A204.1 (cell line): ENCODE data around the gene CHRNA4.

Experiments used
- FAIRE-seq: peaks from 2 replicates; lab custom pipeline; 2012; peaks lifted over from hg19 to GRCh38; lab: Jason Lieb, UNC

CHRNA4 gene

DNA sequence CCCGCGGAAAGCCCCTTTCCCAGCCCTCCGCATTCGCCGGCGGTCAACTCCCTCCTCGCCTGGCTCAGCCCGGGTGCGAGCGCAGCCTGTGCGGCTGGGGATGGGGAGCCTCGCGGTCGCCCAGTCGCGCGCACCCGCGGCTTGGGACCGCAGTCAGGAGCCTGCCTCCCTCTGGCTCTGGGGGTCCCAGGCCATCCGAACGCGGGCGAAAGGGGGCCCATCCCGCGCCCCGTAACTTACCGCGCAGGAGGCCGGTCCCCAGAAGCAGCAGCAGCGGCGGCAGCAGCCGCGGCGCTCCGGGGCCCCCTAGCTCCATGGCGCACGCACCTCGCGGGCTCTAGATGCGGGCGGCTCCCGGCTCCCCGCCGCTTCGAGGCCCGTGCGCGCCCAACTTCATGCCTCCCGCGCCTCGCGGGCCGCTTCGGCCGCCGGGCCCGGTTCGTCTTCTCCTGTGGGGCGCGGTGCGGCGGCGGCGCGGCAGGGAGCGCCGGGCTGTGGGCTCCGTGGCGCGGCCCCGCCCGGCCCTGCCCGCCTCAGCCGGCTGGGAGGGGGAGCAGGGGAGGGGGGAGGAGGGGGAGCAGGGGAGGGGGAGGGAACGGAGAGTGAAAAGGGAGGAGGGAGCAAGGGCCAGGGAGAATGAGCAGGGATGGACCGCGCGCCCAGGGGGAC is at the start of gene CHRNA4:
TSS of gene CHRNA4 (minus strand) at position 500 of the 669 bp plus-strand sequence. CDS start at position 316, 184 bp downstream.
- no peak for FAIRE-seq

DNA sequence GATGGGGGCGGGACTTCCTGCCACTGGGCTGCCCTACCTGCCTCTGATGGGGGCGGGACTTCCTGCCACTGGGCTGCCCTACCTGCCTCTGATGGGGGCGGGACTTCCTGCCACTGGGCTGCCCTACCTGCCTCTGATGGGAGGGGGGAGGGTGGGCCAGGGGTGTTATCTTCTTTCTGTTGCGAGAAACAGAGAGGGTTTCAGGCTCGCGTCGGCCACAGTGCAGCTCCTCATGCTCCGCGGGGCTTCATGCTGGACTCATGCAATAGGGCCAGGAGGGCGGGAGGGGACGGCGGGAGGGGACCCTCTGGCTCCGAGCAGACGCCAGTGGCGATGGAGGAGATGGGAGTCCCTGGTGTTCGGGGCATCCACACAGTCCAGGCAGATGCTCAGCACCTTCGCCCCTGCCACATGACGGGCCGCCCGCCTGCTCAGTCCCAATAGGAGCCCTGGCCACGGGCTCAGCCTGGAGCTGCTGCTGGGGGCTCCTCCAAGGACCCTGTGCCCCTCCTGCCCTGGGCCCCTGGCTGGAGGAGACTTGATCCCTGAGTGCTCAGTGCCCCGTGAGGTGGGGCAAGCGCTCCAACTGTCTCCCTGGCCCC is 48.8 kb upstream of the CHRNA4 start:
- FAIRE-seq = no peak

DNA sequence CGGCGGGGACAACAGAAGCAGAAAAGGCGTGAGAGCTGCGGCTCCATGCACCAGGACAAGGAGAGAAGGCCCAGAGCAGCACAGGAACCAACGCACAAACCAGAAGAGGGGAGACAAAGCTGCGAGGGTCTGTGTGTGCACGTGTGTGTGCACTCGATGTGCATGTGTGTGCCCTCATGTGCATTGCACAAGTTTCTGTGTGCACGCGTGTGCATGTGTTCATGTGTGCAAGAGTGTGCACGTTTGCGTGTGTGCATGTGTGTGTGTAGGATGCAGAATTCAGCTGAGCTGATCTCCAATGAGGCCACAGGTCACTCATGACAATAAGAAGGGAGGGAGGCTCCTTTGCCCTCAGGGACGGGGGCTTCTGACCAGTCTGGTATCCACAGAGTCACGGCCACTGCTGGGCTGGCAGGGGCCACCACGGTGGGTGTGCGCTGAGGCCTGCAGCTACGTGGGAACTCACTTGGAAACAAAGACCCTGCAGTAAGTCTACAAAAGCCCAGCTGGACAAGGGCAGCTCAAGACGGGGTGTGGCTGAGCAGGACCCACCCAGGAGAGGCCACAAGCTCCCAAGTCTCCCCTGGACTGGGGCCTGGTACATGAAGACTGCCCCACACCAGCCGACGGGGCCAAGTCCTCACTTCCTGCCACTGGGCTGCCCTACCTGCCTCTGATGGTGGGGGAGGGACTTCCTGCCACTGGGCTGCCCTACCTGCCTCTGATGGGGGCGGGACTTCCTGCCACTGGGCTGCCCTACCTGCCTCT is 48.1 kb upstream of the CHRNA4 start:
- no peak for FAIRE-seq

DNA sequence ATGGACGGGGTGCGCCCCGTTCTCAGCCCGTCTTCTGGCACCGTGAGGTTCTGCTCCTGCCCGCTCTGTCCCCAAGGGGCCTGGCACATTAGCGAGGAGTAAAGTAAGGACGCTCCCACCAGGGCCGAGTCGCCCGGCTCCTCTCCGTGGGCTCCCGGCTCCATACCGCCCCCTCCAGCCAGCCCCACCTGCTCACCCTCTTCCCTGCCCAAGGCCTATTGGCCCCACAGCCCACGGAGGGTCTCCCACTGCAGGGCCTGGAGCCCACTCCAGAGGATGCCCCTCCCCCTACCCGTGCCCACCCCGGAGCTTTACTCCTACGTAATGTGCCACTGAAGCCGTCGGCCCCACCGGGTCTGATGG is 47.5 kb upstream of the CHRNA4 start:
- FAIRE-seq = no peak

DNA sequence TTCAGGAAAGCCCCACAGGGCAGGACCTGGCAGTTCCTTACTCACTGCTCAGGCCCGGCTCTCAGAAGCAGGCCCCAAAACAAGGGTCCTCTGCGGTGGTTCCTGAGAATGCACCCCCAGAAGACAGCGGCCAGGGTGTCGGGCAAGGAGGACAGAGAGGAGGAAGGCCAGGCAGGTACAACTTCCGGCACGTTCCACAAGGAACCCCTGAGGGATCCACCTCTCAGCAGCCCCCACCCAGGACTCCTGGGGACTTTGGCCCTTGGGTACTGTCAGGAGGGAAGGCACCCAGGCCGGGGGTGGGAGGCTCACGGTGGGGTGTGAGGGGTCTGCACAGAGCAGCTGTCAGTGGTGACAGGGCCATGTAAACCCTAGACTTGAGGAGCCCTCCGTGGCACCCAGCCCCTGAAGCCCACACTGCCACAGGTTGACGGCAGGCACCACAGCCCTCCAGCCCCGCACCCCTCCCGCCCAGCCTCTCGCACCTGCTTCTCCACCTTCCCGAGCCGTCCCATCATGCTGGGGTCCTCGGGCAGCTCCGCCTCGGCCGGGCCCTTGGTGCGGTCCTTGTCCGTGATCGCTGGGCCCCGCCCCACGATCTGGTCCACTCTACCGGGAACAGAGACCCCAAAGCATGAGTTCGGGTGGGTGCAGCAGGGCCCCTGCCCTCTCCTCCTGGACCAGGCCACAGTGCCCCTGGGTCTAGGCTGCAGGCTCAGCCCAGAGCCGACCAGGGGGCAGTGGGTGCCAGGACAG is 47.0 kb upstream of the CHRNA4 start:
- no peak for FAIRE-seq

DNA sequence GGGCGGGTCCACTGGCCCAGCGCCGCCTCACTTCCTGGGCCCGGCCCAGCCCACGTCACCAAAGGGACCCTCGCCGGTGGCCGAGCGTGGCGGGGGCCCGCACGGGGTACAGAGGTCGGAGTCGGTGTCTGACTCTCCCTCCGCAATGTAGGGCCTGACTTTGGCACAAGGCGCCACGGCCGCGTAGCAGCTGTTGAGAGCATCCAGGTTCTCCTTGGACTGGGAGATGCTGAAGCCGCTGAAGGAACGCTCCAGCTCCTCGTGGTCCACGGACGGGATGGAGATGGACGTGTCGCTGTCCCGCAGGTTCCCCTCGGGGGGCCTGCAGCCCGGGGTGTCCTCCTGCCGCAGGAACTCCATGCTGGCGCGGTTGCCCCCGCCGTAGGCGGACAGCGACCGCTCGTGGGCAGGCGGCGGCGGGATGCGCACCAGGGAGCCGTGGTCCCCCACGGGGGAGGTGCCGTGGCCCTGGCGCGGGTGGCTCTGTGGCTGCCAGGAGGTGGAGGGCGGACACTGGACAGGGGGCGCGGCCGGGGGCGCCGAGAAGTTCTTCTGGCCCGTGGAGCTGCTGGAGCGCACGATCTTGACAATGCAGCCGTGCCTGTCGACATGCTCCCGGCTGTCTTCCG is 45.6 kb upstream of the CHRNA4 start:
- FAIRE-seq = no peak

DNA sequence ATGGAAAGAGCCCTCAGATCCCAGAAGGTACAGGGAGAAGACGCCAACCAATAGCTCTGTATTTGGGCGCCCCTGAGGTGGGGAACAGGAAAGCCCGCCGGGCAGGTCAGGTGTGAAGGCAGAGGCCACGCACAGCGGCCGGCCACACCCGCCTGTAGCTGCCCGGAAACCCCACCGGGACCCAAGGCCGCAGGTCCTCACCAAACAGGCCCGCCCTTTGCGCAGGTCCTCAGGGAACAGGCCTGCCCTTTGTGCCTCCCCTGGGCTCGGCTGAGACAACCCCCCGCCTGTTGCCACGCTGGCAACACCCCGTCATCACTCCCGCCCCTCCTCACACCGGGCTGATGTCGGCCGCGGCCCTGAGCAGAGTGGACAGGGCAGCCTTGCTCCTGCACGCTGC is 44.9 kb upstream of the CHRNA4 start:
- no peak for FAIRE-seq

DNA sequence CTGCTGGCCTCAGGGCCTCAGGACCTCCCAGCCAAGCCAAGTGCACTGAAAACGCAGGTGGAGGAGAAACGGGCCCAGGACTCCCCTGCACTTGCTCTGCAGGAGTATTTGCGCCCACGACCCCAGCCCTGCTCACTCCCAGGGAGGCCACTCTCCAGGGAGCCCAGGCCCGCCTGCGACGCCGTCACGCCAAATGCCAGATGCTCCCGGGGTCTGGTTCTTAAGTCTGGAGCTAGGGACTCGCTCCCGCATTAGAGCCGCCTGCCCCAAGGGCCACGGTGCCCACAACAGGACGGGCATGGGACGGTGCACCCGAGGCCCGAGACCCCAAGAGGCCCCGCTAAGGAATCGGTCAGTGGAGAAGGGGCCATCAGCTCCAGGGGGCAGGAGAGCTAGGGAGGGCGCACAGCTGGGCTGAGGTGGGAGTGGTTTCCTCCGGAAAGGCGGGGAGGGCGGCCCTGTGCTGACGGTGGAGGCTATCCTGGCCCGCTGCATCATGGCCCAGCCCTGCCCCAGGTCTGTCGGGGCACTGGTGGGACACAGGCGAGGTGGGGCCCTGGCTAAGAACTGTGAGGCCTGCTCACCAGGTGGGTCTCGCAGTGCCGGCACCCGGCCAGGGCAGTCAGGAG is 44.1 kb upstream of the CHRNA4 start:
- no peak for FAIRE-seq

DNA sequence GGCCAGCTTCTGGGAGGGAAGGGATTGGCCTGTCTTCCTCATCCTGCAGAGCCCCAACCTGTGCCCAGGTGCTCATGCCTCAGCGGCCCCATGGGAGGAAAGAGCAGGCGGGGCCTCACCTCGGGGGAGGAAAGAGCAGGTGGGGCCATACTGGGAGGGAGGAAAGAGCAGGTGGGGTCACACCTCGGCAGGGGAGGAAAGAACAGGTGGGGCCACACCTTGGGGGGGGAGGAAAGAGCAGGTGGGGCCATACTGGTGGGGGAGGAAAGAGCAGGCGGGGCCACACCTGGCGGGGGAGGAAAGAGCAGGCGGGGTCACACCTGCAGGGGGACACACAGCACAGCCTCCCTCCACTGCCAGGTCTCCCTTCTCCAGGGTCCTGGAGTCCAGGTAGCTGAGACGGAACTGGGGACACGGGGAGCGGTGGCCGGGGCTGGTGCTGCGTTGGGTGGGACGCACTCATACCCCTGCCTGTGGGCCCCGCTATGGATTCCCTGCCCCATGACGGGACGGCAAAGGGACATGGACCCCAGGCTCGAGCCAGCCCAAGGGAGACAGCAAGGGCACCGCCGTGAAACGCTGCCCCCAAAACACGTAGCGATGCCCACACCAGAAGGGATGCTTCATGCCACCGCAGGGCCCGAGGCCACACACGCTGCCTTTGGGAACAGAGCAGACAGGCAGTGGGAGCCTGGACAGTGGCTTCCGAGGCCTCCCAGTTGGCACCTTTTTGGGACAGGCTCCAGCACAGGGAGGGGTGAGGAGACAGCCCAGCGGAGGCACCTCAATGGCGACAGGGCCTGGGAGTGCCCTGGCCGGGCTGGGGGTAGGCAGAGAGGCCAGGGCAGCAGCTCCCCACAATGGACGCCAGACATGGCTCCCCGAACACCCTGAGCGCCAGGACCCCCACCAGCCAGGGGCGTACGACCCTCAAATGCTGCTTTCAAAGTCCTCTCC is 43.3 kb upstream of the CHRNA4 start:
- no peak for FAIRE-seq

DNA sequence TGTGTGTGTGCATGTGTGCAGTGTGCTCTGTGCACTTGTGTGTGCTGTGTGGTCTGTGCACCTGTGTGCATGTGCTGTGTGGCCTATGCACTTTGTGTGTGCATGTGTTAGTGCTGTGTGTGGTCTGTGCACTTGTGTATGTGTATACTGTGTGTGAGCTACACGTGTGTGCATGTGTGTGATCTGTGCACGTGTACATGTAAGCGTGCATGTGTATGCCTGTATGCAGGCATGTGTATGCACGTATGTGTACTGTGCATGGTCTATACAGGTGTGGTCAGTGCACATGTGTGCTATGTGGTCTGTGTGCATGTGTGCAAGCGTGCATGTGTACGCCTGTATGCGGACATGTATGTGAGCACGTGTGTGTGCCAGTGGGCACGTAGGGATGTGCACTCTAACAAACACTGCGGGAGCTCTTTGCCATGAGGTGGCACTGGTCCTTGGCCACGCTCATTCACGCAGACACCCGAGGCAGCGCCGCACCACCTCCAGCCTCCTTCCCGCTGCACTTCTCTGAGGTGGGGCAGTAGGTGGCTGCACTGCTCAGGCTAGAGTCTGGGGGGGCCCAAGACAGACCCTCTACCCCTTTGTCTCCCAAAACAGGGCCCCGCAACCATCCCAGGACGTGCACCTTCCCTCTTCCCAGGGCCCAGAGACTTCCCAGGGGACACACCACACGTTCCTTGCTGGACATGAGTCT is 42.4 kb upstream of the CHRNA4 start:
- no peak for FAIRE-seq

DNA sequence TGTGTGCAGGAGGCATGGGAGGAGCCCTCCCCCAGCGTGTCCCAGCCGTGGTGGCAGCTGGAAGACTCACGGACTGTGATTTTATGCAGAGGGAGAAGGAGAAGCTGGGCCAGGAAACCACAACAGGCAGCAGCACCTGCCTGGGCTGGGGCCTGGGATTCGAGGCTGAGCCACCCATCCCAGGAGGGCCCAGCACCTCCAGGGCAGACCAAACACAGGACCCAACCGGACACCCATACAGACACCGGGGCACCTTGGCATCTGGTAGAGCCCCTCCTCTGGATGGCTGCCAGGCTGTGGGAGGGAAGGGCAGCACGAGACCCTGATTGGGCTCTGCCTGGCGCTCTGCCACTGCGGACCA is 41.7 kb upstream of the CHRNA4 start:
- no peak for FAIRE-seq

DNA sequence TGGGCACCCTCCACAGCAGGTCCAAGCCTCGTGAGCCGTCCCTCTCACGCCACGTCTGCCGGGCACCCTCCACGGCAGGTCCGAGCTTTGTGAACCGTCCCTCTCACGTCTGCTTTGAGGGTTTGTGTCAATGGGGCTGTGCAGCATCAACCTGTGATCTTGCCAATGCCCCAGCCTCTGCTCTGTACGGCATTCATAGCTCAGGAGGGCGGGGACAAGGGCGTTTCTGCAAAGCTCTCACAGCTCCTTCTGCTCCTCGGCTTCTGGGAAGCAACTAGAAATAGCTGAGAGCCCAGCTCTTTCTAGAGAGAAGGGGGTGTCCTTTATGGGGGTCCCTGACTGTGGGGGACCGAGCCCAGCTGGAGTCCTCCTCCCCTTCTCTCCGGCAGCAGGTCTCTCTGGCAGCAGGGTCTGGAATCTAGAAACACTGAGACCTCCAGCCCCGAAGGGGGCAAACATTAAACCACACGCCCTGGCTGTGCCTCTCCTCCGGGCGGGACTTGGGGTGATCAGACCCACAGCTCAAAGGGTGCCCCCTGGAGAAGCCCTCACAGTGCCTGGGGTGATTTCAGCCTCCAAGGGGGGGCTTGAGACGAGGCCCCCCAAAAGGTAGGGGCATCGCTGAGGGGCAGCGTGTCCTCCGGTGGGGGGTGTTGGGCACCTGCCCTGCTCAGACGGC is 41.2 kb upstream of the CHRNA4 start:
- FAIRE-seq = no peak

DNA sequence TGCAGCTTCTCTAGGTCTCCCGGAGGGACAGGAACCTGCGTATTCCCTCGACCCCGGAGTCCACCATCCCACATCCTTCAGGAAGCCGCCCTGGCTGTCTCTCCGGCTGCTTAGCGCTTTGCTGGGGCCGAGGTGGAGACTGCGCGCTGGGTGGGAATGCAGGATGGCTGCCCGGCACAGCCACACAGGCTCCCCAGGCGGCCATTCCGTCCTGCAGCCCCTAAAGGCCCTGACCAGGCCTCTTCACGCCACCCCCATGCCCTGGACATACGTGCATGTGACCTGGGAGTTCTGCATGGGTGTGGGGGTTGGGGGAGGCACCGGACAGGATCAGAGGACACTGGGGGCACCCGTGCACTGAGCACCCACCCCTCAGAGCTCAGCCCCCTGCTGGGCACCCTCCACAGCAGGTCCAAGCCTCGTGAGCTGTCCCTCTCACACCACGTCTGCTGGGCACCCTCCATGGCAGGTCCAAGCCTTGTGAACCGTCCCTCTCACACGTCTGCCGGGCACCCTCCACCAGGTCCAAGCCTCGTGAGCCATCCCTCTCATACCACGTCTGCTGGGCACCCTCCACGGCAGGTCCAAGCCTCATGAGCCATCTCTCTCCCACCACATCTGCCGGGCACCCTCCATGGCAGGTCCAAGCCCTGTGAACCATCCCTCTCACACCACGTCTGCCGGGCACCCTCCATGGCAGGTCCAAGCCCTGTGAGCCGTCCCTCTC is 40.4 kb upstream of the CHRNA4 start:
- no peak for FAIRE-seq

DNA sequence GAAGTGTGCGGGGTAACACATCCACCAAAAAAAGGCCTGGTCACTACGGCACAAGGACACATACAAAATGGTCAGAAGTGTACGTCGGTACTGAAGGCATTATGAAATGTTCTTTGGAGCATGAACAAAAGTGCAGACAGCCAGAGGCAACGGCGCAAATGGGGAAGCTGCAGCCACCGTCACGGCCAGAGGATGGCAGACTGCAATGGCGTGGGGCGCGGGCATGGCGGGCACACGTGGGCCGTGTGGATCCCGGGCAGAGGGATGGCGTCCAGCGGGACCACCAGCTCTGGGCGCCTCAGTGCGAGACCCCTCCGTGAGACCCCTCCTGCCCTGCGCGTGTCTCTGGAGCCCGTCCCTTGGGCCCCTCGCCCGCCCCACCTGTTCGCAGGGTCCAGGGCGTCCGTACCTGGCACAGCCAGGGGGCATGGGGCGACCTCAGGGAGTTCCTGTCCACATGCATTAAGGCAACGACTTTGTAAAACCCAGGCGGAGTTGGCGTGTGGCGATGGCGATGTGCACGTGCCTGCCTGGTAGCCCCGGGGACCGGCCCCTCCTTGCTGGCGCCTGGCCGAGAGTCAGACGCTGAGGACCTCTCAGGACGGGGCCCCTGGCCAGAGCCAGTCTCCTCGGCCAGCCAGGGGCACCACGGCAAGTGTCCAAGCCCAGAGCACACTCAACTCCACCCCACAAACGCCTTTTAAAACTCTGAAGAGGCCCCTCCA is 39.5 kb upstream of the CHRNA4 start:
- FAIRE-seq = no peak

DNA sequence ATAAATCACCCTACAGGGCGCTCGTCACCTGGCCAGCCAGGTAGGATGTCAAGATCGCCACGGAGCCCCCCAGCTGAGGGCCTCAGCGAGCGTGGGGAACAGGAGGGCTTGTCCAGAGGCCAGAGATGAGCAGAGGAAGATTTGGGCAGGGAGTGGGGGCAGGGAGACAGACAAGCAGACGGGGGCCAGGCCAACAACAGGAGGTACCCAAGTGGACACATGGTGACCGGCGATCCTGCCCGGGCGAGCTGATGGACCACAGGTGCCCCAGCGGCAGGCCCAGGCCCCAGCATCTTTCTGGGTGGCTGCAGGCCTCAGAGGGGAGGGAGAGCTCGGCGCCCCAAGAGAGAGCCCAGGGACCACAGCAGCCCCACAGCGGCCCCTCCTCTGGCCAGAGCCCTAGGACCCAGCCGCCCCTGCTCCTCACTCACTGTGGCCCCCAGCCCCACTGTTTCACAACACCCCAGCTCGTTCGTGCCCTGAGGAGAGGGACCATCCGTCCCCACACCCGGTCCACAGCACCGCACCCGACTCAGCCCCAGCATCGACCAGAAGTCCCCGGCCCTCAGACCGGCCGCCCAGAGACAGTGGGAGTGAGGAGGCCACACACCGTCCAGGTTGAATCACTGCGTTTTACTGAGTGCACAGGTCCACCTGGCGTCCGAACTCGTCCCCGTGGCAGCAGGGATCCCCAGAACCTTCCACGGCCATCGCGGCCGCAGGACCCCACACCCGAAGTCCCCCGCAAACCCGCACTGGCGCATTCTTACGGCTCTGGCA is 38.6 kb upstream of the CHRNA4 start:
- no peak for FAIRE-seq

DNA sequence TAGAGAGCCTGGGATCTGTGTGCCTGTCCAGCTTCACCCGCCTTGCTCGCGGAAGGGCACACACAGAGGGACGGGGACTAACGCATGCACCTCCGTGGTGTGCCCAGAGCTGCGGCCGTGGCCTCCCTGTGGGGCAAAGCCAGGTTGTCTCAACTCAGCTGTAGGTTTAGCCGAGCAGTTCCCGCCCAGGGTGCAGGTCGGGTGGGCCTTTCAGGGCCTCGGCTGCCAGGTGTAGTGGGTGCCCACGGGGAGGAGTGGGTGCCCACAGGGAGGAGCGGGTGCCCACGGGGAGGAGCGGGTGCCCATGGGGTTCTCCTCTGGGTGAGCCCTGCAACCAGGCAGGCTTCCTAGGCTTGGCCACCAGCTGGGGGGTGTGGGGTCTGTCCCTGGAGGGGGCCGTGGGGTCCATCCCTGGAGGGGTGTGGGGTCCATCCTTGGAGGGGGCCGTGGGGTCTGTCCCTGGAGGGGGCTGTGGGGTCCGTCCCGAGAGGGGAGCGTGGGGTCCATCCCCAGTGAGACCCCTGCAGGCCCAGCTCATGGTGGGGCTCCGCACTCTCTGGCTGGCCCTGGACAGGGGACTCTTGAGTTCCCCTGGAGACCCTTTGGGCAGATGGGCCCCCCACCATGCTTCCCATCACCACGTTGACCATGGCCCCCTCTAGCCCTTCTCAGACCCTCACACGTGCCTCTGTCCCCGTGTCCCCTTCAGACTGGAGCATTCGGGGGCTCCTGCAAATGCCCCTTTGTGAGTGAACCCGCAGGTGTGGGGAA is 37.8 kb upstream of the CHRNA4 start:
- FAIRE-seq = no peak
